GM12891 (cell line): ENCODE data around the gene CASKIN1.
"Not testable (repeated sequence)": the region's sequence is repeated elsewhere in the genome, so short reads cannot be mapped to it uniquely, and the experiment has no call there.

Source experiments
- DNase-seq: peaks from one replicate; pipeline ENCODE4 v3.0.0; 2011; ENCODE audit warnings: low spot score; ENCODE audit not compliant: insufficient read length
- FAIRE-seq: peaks from 2 replicates; lab custom pipeline; 2011; peaks lifted over from hg19 to GRCh38; lab: Jason Lieb, UNC
- PAX5 ChIP-seq: IDR thresholded peaks from 2 replicates; pipeline ENCODE4 v1.6.1; 2011; ENCODE audit warnings: low read length, moderate library complexity, mild to moderate bottlenecking; ENCODE audit not compliant: insufficient read depth, severe bottlenecking
- POLR2A ChIP-seq: IDR thresholded peaks from 2 replicates; pipeline ENCODE4 v1.6.1; 2011; ENCODE audit warnings: low read depth, low read length, control low read depth
- POLR2AphosphoS5 ChIP-seq: IDR thresholded peaks from 2 replicates; pipeline ENCODE4 v1.6.1; 2011; ENCODE audit warnings: low read depth, low read length, control low read depth
- POU2F2 ChIP-seq: IDR thresholded peaks from 2 replicates; pipeline ENCODE4 v1.6.1; 2011; ENCODE audit warnings: low read depth, mild to moderate bottlenecking, control low read depth, low read length, moderate library complexity
- SPI1 ChIP-seq: IDR thresholded peaks from 2 replicates; pipeline ENCODE4 v1.6.1; 2011; ENCODE audit warnings: low read depth, low read length, control low read depth
- TAF1 ChIP-seq: IDR thresholded peaks from 2 replicates; pipeline ENCODE4 v1.6.1; 2011; ENCODE audit warnings: low read depth, low read length, control low read depth

The CASKIN1 gene

DNA sequence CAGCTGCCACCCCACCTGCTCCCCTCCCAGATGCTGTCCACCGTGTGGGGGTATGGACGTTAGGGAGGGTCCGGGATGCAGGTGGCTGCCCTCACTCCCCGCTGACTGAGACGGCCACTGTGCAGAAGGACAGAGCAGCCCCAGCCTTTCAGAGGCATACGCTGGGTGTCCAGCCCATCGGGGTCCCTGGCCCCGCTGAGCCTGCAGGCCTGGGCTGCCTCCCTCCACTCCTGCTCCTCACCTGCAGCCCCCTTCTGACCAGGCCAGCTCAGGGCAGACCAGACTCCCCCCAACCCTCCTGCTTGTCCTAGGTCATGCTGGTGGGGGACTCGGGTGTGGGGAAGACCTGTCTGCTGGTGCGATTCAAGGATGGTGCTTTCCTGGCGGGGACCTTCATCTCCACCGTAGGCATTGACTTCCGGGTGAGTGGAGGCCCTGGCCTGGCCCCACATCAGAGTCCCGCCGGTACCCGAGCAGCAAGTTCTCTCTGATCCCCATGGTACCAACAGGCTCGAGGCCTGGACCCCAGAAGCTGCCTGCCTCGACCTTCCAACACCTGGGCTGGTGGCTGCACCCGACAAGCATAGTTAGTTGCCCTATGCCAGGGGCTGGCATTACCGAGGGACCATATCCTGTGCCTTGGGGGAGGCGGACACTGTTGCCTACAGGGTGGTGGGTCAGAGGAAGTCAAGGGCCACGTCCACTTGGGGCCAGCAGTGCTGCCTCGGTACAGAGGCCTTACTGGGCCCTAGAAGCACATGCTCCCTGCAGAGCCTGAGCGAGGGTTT, 46.6 kb downstream of the CASKIN1 start:
- TF ChIP-seq POLR2A, result no peak
- TF ChIP-seq PAX5, result no peak
- no peak for TF ChIP-seq TAF1
- TF ChIP-seq SPI1, result no peak
- TF ChIP-seq POLR2AphosphoS5, result no peak
- no peak for TF ChIP-seq POU2F2
- FAIRE-seq (no peak), DNase-seq (no peak)

DNA sequence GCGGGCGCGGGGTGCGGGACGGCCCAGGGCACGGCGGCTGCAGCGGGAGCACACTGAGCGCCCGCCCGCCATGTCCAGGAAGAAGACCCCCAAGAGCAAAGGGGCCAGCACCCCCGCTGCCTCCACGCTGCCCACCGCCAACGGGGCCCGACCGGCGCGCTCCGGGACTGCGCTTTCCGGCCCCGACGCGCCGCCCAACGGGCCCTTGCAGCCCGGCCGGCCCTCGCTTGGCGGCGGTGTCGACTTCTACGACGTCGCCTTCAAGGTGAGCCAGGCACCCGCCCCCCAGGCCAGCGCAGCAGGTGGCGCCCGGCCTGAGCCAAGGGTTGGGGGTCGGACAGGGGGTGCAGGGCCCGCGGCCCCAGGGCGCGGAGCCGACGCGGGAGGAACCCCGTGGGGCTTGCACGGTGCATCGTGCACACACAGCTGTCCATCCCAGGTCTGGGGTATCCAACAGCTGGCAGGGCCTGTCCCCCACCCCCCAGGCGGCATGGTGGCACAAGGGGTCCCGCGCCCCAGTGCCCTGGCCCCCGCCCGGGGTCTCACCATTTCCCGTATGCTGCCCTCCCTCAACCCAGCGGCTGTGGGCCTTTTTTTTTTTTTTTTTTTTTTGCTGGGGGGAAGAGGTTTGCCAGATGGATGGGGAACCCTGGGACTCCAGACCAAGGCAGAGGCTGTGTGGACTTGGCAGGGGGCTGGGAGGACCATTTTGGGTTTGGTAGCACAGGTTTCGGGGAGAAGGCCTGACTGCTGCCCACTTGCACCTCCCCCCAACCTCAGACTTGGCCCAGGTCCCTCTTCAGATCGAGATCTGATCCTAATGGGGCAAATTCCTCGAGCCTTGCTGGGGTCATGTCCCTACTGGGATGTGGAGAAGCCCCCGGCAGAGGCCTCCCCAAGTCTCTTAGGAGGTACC, 47.4 kb downstream of the CASKIN1 start:
- DNase-seq (no peak), FAIRE-seq (no peak)
- TF ChIP-seq POLR2A, result no peak
- TF ChIP-seq POLR2AphosphoS5, result no peak
- TF ChIP-seq SPI1, result no peak
- no peak for TF ChIP-seq PAX5
- no peak for TF ChIP-seq TAF1
- no peak for TF ChIP-seq POU2F2

DNA sequence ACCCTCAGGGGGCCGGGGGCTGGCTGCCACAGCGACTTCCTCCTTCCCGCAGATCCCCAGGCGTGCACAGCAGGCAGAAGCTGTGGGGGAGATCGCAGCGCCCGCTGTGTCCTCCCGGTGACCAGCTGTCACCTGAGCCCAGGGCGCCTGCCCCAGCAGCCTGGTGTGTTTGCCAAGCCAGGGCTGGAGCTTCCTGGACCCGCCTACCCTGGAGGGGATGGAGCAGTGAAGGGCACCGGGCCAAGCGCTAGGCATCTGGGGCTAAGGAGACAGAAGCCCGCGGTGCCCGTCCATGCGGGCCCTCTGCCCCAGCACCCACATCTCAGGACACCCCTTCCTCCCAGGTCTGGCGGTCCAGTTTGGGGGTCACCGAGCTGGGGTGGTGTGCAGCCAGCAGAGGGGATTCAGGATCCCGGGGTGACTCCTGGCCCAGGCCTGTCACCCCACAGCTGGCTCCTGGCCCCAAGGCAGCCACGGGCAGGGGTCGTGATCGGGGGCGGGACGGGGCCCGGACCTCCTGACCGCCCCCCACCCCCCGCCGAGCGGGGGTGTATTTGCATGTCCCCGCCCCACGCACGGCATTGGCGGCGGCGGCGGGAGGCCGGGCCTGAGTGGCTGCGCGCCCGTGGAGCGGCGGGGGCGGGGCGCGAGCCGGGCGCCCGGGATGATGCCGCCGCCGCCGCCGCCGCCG, 48.3 kb downstream of the CASKIN1 start, which contains the start of gene RAB26:
RAB26 (plus strand) TSS at position 645 of the 691 bp plus-strand sequence. CDS start 159 bp downstream, outside the sequence.
- DNase-seq, result peak; percentile 57

DNA sequence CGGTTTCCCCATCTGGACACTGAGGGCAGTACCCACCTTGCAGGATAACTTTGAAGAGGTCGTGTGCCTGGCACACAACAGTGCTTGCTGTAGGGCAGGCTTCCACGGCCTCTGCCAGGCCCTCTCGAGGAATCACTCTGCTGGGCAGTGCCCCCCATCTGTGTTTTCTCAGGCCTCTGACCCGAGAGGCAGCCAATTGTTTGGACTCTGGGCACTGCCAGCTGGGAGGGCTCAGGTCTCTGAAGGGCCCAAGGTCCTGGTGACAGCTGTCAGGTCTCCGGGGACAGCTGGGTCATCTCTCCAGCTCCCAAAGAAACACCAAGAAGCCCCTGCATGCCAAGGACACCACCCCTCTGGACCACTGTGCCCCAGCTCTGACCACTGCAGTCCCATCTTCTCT, 49.0 kb downstream of the CASKIN1 start:
- DNase-seq (no peak), FAIRE-seq (no peak)
- TF ChIP-seq SPI1 (no peak), POLR2A (no peak), POU2F2 (no peak), POLR2AphosphoS5 (no peak)

More for the DNA sequence above, 48.3 kb downstream of the CASKIN1 start, which contains the start of gene RAB26:
- no peak for TF ChIP-seq POU2F2
- TF ChIP-seq PAX5, result no peak
- TF ChIP-seq TAF1, result no peak
- TF ChIP-seq POLR2A, result no peak
- no peak for TF ChIP-seq SPI1
- TF ChIP-seq POLR2AphosphoS5, result no peak
- peak; percentile 41 for FAIRE-seq

DNA sequence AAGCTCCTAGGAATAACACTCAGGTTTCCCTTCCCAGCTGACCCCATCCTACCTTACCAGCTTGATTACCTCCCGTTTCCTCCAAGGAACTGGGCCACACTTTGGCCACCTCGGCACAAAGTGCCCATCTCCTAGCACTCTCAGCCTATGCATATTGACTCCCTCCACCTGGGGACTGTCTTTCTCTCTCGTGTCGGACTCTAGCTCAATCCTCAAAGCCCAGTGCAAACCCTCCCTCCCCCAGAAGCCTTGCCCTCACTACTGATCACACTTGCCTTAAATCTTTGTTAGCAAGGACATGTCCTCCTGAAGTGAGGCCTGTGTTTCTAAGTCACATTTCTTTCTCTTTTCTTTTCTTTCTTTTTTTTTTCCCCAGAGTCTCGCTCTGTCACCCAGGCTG, 50.6 kb downstream of the CASKIN1 start:
- FAIRE-seq (no peak), DNase-seq (no peak)
- no peak for TF ChIP-seq POU2F2
- TF ChIP-seq SPI1, result no peak
- no peak for TF ChIP-seq TAF1
- no peak for TF ChIP-seq PAX5
- TF ChIP-seq POLR2A, result no peak
- no peak for TF ChIP-seq POLR2AphosphoS5

DNA sequence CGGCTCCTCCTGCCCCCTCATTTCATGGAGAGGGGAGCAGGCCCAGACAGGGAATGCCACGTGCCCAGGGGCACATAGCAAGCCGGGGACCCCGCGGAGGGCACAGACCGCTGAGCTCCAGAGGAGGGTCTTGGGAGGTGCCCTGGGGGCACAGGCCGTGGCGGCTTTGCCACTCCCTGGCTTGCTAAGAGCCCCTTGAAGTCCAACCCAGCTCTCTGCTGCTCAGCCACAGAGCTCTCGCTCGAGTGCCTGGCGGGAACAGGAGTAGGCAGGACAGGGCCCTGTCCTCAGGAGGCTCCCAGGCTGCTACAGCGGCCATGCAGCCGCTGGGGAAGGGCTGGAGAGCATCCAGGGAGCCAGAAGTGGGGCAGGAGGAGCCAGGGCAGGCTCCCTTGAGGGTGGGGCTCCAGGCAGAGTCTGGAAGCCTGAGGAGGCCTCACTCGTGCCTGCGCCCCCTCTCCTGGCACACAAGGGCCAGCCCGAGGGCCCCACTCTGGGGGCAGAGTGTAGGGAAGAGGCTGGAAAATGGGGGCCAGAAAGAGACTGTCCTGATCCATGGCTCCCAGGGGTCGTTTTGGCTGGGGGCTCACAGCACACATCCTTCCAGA, 52.4 kb downstream of the CASKIN1 start:
- FAIRE-seq, result no peak
- TF ChIP-seq POLR2AphosphoS5 (no peak), POU2F2 (no peak), TAF1 (no peak), SPI1 (no peak), PAX5 (no peak), POLR2A (no peak)
- no peak for DNase-seq

DNA sequence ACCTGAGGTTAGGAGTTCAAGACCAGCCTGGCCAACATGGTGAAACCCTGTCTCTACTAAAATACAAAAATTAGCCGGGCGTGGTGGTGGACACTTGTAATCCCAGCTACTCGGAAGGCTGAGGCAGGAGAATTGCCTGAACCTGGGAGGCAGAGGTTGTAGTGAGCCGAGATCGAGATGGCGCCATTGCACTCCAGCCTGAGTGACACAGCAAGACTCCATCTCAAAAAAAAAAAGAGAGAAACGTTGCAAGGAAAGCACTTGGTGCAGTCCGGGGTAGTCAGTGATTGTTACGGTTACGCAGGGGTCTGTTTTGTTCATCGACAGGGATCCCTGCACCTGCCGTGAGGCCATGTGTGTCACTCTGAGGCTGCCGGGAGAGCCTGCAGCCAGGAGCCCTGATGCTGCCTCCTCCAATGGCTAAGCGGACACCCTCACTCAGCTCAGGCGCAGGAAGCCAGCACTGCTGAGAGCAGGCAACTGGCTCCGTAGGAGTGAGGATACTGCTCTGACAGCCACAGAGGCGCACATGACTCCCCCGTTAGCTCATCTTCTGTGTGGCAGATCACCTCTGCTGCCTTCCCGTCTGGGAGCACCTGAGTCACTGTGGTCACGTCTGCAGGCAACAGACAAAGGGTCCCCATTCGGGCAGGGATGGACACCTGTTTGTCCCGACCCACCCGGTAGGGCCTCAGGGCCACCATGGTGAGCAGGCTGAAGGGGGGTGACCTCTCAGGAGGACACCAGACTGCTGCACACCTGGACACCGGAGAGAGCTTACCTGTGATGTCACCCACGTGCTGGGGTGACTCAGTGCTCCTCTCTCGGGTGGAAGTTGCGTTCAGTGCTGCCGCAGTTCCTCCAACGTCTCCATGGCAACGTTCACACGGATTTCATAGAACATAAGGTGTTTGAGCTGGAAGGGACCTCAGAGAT, 53.2 kb downstream of the CASKIN1 start:
- no peak for DNase-seq
- FAIRE-seq, result no peak

DNA sequence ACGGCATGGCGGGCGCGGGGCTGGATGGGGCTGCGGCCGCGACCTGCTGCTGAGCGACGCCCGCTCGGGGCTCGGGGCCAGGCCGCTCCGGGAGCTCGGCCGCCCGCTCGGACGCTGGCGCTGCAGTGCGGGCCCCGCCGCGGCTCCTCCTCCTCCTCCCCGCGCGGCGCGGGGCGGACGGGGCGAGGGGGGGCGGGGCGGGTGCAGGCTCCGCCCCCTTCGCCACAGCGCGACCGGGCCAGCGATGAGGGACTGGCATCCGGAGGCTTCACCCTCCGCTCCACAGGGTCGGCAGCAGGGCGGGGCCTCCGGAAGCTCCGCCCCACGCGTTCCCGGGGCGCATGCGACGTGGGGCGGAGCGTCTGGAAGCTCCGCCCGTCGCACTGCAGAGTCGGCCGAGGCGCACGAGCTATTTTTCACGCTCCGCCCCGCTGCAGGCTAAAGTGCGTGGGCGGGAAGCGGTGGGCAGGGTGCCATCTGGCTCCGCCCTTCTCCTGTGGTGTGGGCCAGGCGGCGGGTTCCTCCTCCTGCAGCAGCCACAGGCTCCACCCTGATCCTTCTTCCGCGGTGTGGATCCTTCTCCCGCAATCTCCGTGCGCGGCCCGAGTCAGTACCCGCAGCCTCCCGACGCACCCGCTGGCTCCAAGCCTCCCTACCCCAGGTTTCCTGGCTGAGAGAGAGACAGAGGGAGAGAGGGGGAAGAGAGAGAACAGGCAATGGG, 60.5 kb downstream of the CASKIN1 start, which contains the start of gene PKD1:
PKD1 (minus strand) TSS at position 129 of the 721 bp plus-strand sequence. CDS start 209 bp downstream, outside the sequence.
- DNase-seq, result not testable (repeated sequence)
- FAIRE-seq, result peak; percentile 86

More for the DNA sequence above, 53.2 kb downstream of the CASKIN1 start:
- TF ChIP-seq POLR2AphosphoS5 (no peak), POU2F2 (no peak), PAX5 (no peak), POLR2A (no peak), TAF1 (no peak), SPI1 (no peak)

DNA sequence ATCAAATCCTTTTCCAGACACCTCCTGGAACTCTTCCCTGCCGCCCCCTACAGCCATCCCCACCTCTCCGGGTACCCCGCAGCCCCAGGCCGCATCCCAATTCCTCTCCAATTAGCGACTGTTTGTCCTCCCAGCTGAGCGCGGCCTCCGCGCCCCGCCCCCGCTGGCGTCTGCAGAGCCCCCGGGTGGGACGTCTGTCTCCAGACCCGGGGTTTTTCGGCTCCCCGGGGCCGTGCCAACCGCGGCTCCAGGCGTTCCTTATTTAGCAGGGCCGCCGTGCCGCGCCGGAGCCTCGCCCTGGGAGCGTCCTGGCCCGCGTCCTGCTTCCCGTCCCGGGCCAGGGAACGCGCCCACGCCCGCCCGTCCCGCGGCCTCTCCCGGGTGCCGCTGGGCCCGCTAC, 61.3 kb downstream of the CASKIN1 start:
- not testable (repeated sequence) for FAIRE-seq, DNase-seq

DNA sequence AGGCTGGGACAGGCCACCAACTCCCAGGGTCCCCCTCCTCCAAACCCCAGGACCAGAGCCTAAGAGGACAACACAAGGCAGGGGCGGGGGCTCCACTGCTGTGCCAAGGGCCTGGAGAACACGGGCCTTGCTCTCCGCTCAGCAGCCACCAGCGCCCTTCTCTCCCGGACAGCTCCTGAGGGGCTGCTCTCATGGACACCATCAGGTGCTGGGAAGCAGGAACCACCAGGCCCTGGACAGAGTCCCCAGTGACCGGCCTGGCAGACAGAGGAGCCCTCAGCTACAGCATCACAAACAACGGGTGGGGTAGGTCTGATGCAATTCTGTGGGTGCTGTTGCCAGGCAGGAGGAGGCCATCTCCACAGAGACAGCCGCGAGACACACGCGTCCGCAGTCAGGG, 62.6 kb downstream of the CASKIN1 start:
- FAIRE-seq, DNase-seq: not testable (repeated sequence)

DNA sequence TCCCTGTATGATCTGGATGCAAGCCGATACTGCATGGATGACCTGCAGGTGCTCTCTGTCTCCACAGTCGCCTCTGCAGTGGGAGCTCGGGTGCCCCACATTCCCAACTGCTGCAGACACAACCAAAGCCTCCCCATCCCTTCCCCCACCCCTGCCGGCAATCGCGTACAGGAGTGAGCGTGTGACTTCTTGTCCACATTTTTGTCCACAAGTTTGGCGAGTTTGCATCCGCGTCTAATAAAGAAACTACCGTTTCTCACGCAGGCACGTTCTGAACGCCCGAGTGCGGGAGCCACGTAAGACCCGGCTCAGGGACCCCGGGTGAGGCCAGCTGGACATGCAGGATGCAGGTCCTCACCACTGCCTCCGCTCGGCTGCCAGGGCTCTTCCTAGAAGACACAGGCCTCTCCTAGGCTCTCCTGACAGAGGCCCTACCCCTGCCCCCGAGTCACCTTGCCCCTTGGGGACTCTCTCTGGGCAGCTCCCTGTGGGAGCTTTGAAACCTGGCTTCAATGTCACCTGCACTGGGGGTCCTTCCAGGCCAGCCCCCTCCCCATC, 66.4 kb downstream of the CASKIN1 start:
- not testable (repeated sequence) for FAIRE-seq, DNase-seq

DNA sequence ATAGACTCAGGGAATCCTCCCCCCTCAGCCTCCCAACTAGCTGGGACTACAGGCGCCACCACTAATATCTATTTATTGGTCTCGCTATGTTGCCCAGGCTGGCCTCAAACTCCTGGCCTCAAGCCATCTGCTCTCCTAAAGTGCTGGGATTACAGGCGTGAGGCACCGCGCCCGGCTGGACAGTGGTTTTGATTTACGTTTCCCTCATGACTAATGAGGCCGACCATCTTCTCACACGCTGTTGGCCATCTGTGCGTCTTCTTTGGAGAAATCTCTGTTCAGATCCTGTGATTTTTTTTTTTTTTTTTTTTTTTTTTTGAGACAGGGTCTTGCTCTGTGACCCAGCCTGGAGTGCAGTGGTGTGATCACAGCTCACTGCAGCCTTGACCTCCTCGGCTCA, 67.2 kb downstream of the CASKIN1 start:
- not testable (repeated sequence) for DNase-seq, FAIRE-seq
